ENCODE measurements around the gene CHST15. TPM values are rescaled to one million over a fixed set of nuclear protein-coding genes. Genes with fewer than 3 reads are reported as not detected.

The CHST15 gene
- total RNA-seq, 6 donors from 2014 or later, result 16.1 to 54.5 (median 27.3) TPM

DNA sequence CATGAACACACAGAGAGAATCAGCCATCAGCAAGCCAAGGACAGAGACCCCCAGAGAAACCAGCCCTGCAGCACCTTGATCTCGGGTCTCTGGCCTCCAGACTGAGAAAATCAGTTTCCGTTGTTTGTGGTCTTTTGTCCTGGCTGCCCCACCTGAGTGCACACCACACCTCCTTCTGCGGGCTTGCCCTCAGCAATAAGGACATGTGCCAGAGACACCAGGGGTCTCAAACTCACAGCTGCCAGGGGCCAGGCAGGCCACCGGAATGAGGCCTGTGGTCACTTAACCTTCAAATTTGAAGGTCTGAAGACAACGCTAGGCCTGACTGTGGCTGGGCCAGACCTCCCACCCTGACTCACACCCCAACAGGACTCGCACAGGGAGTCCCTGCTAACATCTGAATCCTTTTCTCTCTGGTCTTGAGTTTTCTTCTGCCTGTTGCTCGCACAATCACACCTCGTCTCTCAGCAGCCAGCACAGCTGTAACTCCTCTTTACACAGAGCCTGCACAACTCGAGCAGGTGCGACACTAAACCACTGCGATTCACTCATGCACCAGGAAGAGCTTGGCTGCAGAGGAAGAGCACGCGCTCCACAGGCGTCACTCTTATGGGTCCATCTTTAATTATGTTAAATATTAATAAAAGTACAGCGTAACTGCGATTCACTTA, 86.2 kb downstream of the CHST15 start:
- DNase-seq (peak in 1 of 2 donors; percentile 7), ATAC-seq (ENCODE audit: low FRiP score in 2 of 2) (no peak)
- H3K27ac ChIP-seq, result no peak overlapping the region
- peaks cover 0 to 51% (median 23%) of the 10 kb centered on the region in 4 donors for H3K36me3 ChIP-seq
- 91 to 96% methylated on average over 13 to 16 of the region's 16 CpGs for WGBS, 2 donors
- TF ChIP-seq EP300 (IDR thresholded peaks at IDR 0.05), result no peak
- no peak for TF ChIP-seq POLR2AphosphoS5 (IDR thresholded peaks at IDR 0.05)
- no peak for TF ChIP-seq CTCF (IDR thresholded peaks at IDR 0.05)
- TF ChIP-seq POLR2A (IDR thresholded peaks at IDR 0.05), result no peak
- H3K4me1 ChIP-seq, result no peaks in the 10 kb centered on the region
- no peak overlapping the region for H3K4me3 ChIP-seq
- H3K9me3 ChIP-seq, result no peaks in the 10 kb centered on the region
- H3K27me3 ChIP-seq, result no peaks in the 10 kb centered on the region

DNA sequence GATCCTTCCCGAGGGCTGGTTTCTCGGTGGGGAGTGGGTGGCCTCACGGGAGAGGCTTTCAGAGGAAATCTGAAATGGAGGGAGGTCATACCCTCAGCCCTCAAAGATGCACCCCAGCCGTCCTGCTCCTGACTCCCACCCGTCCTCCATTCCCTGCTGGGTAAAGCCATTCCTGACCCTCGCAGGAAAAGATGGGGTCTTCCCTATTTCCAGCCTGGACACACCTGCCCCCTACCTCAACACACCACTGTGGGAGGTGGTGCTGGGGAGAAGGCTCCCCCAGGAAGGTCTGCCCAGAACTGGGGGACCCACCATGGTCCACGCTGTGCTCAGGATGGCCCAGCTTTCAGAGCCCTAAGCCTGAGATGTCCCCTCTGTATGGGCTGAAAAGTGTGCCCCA, 86.9 kb downstream of the CHST15 start:
- 86 to 100% methylated on average over 6 to 7 of the region's 7 CpGs for WGBS, 2 donors
- Histone ChIP-seq H3K9me3 (no peaks in the 10 kb centered on the region), H3K4me3 (no peak overlapping the region), H3K36me3 (peaks cover 0 to 51% (median 23%) of the 10 kb centered on the region in 4 donors), H3K27me3 (no peaks in the 10 kb centered on the region), H3K27ac (no peak overlapping the region), H3K4me1 (no peaks in the 10 kb centered on the region)
- DNase-seq, result peak in 1 of 2 donors; percentile 8
- no peak for ATAC-seq (ENCODE audit: low FRiP score in 2 of 2)
- TF ChIP-seq POLR2AphosphoS5 (IDR thresholded peaks at IDR 0.05) (no peak), POLR2A (IDR thresholded peaks at IDR 0.05) (no peak), EP300 (IDR thresholded peaks at IDR 0.05) (no peak), CTCF (IDR thresholded peaks at IDR 0.05) (no peak)

- Histone ChIP-seq H3K27me3 (no peaks in the 10 kb centered on the region), H3K4me1 (peaks cover 0 to 2% (median 0%) of the 10 kb centered on the region in 4 donors), H3K4me3 (no peak overlapping the region), H3K36me3 (peaks cover 0 to 51% (median 23%) of the 10 kb centered on the region in 4 donors), H3K27ac (no peak overlapping the region), H3K9me3 (no peaks in the 10 kb centered on the region)
- 83 to 88% methylated on average over 12 of the region's 12 CpGs for WGBS, 2 donors
- TF ChIP-seq EP300 (IDR thresholded peaks at IDR 0.05) (no peak), POLR2AphosphoS5 (IDR thresholded peaks at IDR 0.05) (no peak), CTCF (IDR thresholded peaks at IDR 0.05) (no peak), POLR2A (IDR thresholded peaks at IDR 0.05) (no peak)
- ATAC-seq (ENCODE audit: low FRiP score in 2 of 2) (no peak), DNase-seq (peak in 1 of 2 donors; percentile 13)
These were observed 87.4 kb downstream of the CHST15 start for GRCh38 chr10:124005991-124006392.

- no peak for TF ChIP-seq POLR2A (IDR thresholded peaks at IDR 0.05)
- no peak for TF ChIP-seq CTCF (IDR thresholded peaks at IDR 0.05)
- TF ChIP-seq POLR2AphosphoS5 (IDR thresholded peaks at IDR 0.05), result no peak
- TF ChIP-seq EP300 (IDR thresholded peaks at IDR 0.05), result no peak
- WGBS, 2 donors, result 89 to 90% methylated on average over 5 to 10 of the region's 10 CpGs
- Histone ChIP-seq H3K4me3 (no peak overlapping the region), H3K9me3 (no peaks in the 10 kb centered on the region), H3K4me1 (peaks cover 0 to 3% (median 0%) of the 10 kb centered on the region in 4 donors), H3K27ac (no peak overlapping the region), H3K27me3 (no peaks in the 10 kb centered on the region), H3K36me3 (peaks cover 0 to 42% (median 18%) of the 10 kb centered on the region in 4 donors)
- ATAC-seq (ENCODE audit: low FRiP score in 2 of 2), result no peak
- peak in 1 of 2 donors; percentile 14 for DNase-seq
These were observed 88.3 kb downstream of the CHST15 start for GRCh38 chr10:124005091-124005490.

DNA sequence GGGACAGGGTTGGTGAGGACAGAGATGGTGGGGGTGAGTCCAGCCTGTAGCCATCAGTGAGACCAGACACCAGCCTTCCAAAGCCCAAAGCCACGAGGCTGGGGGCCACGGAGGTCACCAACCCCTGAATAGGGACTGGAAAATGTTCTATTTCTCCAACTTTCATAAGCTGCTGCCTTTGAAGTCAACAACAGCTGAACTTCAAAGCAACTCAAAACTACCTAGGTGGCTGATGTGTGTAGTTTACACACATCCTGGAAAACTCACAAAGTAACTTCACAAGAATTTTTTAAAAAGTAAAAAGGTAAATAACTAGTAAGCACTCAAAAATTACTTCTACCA, 88.8 kb downstream of the CHST15 start:
- DNase-seq (no peak), ATAC-seq (ENCODE audit: low FRiP score in 2 of 2) (no peak)
- no peaks in the 10 kb centered on the region for H3K27me3 ChIP-seq
- TF ChIP-seq EP300 (IDR thresholded peaks at IDR 0.05), result no peak
- TF ChIP-seq POLR2A (IDR thresholded peaks at IDR 0.05), result no peak
- TF ChIP-seq POLR2AphosphoS5 (IDR thresholded peaks at IDR 0.05), result no peak
- TF ChIP-seq CTCF (IDR thresholded peaks at IDR 0.05), result no peak
- H3K27ac ChIP-seq, result no peak overlapping the region
- H3K36me3 ChIP-seq, result peaks cover 0 to 37% (median 14%) of the 10 kb centered on the region in 4 donors
- no peak overlapping the region for H3K4me3 ChIP-seq
- no peaks in the 10 kb centered on the region for H3K9me3 ChIP-seq
- WGBS, 2 donors, result 70 to 90% methylated on average over 2 of the region's 2 CpGs
- H3K4me1 ChIP-seq, result peaks cover 0 to 3% (median 0%) of the 10 kb centered on the region in 4 donors
